Glomerular visceral epithelial cell (primary cell): Measurements from ENCODE around the gene GPATCH2L.
A peak's percentile ranks its signal among the peaks of the same experiment; 100 is the strongest.

ENCODE experiments used
- DNase-seq: peaks from one replicate; pipeline ENCODE4 v3.0.0-alpha.2; 2016; ENCODE audit errors: extremely low spot score

Gene GPATCH2L

DNA sequence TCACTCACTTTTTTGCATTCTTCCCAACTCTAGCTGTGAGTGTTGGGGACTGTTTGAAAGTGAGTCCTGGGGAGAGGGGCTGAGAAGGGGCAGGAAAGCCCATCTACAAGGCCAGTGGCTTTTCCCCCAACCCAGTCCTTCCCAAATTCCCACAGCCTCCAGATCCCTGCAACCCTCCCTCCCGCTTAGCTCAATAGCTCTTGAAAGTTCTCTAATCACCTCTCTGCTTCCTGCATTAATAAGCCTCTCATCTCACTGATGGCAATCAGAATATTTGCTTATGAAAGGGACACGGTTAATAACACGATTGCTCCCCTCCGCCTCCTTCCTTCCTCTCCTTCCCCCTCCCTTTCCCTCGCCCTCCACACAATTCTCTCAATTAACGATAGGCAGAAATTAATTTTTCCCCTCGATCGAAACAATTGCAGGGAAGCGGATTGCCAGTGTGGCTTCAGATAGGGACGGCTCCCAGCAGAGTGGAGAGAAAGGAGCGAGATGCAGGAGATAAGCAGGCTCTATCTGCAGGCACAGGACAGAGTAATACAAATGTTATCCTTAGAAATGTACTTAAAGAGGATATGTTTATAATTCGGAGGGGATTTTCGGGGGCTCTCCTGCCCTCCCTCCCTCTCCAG, 15.1 kb upstream of the GPATCH2L start:
- no peak for DNase-seq

DNA sequence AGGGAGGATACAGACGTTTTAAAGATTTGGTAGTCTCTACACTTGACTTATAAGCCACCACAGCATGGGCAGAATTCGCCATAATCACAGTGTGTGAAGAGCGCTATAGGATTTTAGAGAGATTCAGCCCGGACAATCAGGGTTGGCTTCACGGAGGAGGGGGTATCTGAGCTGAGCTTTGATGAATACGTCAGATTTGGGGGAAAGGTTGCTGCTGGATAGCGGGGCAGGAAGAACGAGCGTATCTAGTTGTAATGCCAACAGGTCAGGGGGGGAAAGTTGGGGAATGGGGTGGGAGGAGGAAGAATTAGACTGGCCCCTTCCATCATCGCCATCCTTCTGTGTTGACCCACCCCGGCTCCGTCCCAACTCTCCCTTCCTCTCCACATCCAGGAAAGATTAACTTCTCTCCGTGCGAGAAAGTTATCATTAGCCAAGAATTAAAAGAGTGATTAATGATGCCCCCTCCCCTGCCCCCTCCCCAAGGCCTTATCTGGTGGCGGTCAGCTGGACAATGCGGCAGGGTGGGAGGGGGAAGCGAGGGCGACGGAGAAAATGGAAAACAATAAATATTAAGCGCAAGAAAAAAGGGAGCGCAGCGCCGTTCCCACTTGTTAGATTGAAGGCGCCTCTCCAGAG, 13.5 kb upstream of the GPATCH2L start:
- no peak for DNase-seq

DNA sequence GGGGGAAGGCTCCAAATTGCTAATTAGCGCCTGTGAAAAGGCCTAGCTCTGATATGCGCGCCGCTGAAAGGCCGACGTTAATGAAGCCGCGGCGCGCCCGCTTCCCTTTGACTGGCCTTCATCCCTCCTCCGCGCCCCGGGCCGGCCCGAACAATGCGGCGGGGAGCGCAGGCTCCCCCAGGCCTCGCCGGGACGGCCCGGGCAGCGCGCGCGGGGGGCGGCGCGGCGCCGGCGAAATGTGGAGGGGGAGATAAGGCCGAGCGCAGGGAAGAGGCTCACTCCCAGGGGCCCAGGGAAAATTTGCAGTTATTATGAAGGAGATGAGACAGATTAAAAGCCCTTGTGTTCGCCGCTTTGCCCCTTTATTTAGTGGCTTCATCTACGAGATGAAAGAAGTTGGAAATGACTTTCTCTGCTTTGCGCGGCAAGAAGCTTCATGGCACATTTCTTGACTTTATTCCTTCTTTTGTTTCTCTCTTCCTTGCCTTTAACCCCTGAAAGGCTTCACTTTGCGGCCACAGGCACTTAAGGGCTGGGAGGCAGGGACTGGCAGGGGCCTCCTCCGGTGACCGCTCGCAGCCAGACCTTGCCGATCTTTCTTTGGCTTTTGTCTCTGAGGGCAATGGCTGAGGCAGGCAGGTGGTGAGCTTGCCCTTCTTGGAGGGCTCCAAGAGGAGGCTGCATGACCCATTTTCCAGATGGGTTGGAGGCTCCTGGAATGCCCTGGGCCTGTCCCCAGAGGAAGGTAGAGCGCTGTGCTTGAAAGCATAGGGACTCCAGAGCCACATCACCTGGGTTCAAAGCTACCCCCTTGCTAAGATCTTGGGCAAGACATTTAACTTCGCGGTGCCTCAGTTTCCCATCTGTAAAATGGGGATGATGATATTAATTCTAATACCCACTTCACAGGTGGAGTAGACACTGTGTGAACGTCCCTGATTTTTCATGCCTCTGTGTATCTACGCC, 12.7 kb upstream of the GPATCH2L start:
- DNase-seq: no peak

DNA sequence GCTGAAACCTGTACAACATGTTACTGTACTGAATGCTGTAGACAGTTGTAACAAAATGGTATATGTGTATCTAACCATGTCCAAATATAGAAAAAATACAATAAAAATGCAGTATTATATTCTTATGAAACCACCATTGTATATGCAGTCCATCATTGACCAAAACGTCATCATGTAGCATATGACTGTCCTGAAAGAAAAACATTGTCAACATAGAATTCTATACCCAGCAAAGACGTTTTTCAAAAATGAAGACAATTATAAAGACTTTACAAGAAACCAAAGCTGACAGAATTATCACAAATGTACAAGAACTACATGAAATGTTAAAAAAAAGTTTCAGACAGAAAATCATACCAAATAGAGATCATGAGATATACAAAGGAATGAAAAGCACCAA, 8.1 kb upstream of the GPATCH2L start:
- no peak for DNase-seq

DNA sequence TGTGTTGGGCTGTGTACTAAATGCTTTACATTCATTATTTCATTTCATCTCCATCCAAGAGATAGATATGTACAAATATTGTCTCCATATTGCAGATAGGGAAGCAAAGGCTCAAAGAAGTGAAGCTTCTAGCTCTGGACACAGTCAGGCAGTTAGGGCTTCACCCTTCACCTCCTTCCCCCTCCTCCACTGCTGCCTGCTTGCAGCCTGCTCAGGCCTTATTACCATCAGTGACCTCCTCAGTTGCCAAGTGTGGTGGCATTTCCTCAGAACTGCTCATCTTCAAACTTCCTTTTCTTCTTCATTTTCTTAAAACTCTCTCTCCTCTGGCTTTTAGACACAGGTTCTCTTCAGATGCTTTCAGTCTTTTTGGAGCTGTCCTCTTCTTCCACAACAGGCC, 4.7 kb upstream of the GPATCH2L start:
- DNase-seq: no peak

DNA sequence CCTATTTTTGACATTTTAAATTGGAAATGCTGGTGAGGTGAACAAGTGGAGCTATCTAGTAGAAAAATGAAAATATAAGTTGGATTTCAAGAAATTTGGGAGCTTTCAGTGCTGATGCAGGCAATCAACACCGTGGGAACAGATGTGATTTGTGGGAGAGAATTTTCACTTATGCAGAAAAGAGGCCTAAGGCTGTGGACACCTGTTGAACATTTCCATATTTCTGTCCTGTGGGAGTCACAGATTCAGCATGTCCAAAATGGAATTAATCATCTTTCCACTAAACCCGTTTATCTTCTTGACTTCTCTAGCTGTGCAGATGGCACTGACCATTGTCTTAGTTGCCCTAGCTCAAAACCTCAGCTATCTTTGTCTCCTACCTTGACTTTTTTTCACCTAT, 2.5 kb upstream of the GPATCH2L start:
- no peak for DNase-seq

DNA sequence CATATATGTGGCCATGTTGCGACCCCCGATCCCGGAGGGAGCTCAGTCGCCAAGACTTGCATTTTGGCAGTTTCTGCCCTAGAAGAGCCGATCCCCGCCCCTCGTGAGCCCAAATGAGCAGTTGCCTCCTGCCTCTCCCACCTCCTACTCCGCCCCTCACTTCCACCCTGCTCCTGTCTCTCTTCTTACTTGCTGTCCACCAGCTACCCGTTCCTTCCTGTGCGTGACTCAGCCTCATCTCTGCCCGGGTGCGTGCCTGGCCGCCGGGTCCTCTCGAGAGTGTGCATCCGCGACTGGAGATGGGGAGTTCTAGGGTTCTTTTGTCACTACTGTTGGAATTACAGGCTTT, 585 bp downstream of the GPATCH2L start:
- peak; percentile 82 for DNase-seq

DNA sequence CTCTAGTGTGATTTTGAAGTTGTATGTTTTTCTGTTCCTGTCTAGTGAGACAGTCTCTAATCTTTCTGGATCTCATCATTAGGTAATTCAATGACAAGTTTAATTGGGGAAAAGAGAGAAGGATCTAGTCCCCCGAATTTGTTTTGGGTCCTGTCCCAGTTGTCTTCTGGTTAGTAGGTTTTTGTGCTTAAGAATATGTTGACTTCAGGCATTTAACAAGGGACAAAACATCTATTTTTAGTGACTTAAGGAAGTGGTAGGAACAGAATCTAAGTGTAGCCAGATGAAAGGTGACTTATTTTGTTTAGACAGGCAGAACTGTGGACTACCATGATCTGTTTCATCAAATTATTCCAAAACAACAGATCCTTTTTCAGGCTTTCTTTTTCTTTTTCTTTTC, 2.2 kb downstream of the GPATCH2L start:
- DNase-seq: no peak

DNA sequence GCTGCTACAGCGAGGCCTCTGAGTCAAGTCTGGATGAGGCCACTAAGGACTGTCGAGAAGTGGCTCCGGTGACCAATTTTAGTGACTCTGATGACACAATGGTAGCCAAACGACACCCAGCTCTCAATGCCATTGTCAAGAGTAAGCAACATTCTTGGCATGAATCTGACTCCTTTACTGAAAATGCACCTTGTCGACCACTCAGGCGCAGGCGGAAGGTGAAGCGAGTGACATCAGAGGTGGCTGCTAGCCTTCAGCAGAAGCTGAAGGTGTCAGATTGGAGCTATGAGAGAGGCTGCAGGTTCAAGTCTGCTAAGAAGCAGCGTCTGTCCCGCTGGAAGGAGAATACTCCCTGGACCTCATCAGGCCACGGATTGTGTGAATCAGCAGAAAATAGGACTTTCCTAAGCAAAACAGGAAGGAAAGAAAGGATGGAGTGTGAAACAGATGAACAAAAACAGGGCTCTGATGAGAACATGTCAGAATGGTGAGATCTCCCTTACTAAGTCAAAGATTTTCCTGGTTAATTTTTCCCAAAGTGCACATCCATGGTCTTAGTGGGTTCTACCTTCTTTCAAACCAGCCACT, 2.9 kb downstream of the GPATCH2L start:
- no peak for DNase-seq

DNA sequence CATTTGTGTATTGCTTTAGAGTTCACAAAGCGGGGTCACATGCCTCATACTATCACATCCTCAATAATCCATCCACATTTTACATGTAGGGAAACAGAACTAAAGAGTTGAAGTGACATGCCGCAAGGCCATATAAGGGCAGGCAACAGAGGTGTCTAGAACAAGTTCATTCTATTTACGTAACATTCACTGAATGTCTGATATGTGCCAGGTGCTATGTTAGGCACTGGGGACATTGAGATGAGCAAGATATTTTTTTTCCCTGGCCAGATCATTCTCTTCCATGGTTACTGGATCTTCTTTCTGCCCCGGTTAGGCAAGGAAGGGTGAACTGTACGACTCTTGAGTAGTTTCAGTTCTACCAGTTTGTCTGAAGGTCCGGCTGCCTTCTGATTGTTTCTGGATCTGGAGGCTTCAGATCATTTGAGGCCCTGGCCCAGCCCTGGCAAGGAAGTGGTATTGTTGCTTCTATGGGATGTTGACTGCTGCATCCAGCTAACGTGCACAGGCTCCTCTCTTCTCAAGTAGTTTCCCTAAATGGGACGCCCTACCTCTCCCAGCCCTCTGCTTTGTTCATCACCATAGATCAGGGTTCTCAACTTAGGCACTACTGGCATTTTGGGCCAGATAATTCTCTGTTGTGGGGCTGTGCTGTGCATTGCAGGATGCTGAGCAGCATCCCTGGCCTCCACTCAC, 12.1 kb downstream of the GPATCH2L start:
- DNase-seq: no peak

DNA sequence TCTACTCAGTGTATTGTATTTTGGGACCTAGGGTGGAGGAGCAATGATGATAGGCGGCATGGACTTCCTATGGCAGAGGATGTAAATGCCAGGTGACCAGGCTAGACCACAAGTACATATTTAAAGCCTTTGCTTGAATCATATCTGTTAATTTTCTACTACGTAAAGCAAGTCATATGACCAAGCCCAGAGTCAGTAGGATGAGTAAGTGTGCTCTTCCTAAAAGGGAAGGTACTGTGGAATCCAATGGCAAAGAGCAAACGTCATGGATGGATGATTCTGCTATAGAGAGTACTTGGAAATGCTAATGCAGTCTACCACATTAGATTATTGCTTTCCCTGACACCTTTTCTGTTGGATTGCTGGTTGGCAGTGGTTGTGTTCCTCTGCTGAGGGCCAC, 16.8 kb downstream of the GPATCH2L start:
- DNase-seq: peak; percentile 91

DNA sequence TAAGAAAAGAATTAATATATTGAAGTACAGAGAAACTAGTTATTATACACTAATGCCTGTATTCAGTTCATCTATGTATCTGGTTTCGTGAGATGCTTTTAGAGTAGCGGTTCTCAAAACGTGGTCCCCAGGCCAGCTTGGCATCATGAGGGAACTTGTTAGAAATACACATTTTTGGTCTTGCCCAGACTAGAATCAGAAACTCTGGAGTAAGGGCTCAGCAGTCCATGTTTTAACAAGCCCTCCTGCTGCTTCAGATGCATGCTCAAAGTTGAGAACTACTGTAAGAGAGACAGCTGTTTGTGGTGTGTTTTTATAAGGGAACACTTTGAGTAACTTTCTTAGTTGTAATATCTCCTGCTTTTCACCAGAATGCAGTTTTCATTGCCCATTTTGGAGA, 18.1 kb downstream of the GPATCH2L start:
- DNase-seq: peak; percentile 42

DNA sequence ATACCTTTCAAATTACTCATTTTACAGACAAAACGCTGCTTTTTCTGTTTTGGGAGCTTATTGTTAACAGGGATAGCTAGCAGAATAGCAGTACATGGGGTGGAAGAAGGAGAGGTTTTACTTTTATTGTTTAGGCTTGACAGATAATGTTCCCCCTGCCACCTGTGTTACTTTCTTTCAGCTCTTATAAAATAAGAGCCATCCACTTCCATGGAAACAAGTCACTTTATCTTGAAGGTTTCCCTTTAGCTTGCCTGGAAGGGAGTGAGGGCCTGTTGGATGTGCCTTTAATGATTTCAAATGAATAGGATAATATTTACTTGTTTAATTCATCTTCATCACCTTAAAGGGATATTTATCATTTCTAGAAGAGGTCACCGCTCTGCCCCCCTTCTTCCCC, 23.3 kb downstream of the GPATCH2L start:
- no peak for DNase-seq

DNA sequence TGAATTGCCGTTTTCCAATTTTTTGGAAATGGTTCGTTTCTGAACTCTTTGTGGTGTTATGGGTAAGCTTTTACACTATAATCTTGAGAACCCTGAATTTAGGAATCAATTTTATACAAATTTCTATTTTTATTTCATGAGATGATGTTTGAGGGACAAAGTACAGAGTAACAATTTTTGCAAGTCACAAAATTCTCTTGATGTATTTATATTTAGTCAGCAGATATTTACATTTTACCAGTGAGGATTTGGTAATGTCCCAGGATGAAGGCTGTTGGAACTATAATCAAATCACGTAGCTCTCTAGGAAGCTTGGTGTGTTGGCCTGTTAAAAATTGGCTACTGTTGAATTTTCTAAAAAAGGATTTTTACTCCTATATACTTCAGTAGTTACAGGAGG, 24.2 kb downstream of the GPATCH2L start:
- DNase-seq: no peak

DNA sequence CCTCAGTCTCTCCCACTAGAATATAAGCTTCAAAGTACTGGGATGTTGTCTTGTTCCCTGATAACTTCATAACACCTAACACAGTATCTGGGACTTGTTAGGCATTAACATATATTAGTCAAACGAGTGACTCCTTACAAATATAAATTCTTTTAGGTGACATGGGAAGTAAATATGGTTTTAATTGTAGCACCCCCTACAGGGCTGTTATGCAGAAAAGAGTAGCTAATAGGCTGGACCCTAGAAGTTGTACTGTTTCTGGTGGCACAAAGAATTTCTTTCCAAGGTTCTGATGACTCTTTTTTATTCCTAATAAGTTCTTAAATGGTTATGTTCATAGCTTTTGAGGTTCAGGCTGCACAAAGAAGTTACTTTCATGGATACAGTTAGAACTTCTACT, 29.8 kb downstream of the GPATCH2L start:
- DNase-seq: no peak

DNA sequence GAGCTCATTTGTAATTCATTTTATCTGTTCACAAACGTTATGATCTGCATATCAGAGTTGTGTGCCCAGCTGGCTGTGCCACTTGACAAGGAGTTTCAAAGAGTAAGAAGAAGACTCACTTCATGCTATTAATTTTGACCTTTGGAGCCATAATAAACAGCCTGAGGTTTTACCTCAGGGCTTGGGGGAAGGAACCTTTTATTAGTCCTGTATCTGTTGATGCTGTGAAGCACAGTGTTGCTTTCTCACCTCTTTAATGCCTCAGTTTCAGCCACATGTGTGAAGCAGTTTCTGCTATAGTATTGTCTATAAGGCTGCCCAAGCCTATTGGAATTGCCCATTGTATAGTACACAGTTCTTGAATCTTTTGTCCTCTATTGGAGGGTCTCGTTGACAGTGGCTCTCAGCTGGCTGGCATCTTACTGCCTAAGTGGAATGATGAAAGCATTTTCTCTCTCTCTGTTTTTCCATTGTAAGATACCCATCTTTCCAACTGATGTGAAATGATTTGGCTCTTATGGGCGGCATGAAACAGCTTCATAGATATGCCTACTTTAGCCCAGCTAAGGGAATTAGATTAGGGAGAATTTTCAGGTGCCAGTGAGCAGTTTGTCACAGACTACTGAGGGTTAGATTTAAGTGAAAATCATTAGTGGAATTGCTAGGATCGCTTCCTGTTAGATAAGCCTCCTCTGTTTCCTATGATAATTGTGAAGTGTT, 34.7 kb downstream of the GPATCH2L start:
- no peak for DNase-seq

DNA sequence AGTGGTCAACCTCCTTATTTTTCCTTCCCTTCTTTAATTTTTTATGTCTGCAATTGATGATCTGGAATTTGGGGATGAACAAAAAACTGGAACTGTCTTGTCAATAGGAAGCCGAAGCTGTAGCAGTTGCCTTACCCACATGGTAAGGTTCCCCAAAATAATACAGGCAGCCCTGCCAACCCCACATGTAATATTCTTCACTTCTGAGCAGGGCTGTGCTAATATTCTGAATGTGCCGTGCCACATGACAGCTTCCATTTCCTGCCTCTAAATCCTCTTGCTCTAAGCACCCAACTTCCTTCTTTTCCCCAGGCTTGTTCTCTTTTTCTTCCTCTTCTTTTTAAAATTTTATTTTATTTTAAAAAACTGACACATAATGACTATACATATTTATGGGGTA, 39.6 kb downstream of the GPATCH2L start:
- no peak for DNase-seq

DNA sequence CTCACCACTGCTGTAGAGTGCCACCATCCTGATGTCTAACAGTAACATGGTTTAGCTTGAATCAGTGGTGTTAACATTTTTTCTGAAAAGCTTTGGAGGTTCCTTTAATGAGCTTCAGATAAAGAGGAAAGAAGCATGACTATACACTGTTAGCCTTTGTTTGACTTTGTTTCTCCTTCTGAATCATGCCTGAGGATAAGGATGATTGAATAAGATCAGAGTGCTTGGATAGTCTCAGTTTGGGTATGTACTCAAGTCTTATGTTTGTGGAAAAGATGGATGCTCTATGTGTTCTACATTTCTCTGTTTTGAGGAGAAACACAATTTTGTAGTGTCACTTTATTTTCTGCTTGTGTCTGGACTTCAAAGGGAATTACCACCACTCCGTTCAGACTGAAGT, 42.0 kb downstream of the GPATCH2L start:
- DNase-seq: no peak

DNA sequence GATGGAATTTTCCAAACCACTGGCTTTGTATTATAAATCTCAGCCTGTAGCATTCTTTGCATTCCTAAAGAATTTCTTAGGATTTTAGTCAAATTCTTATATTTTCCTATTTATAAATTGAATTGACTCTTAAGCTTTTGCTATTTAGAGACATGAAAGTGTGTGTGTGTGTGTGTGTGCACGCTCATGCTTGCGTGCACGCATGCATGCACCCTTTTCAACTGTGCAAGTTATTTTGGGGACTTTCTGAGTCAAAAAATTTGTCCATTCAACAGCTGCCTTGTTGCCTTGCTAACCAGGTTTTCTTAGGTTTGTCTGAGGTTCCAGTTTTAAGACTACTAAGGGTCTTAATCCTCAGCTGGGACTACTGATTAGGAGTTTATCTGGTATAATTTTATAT, 42.6 kb downstream of the GPATCH2L start:
- DNase-seq: no peak

DNA sequence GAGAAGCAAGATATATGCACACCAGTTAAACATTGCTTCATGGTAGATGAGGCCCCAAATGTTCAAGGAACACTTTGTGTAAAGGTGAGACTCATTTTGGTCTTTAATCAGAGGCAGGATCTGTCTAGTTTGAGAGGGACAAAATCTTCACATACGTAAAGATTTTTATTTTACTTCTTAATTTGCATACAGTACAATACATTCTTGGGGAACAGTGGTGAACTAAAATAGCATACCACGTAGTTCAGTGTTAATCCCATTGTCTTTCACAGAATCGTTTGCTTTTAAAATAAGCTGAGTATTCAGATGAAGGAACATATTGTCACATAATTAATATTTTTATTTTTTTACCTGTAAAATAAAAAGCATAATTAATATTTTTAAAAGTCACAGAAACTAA, 43.3 kb downstream of the GPATCH2L start:
- no peak for DNase-seq

DNA sequence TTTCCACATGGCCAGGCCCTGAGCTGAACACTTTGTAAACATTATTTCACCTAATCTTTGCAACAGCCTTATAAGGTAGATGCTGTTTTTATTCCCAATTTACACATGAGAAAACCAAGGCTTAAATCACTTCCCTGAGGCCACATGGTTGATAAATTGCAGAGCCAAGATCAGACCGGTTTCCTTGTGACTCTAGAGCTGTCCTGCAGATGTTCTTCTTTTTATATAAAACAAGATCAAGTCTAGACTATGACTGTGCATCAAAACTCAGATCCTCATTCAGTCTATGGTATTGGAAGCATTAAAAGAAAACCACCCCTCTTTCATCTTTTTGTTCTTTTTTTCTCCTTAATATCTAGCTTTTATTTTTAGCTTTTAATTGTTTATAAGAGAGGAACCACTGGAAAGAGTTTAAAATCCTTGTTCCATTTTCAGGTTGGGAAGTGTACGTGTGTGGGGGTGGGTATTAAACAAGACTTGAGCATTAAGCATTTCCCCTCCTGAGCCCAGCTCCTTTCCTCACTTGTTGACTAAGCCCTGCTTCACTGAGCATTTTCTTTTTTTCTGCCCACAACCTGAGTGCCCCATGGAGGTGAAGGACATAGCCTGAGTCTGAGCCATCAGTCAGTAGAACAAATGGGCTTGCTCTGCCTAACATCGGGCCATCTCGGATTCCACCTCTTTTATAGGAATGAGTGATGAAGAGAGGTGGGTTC, 45.4 kb downstream of the GPATCH2L start:
- no peak for DNase-seq
